HG03565 (cell line): ENCODE data around the gene GRAMD1B.

Experiments used
- ATAC-seq: cut with Tn5 transposase; IDR thresholded peaks from one replicate; pipeline ENCODE4 v1.9.1; 2021; ENCODE audit warnings: mild to moderate bottlenecking, moderate library complexity; ENCODE audit not compliant: unreplicated experiment

Gene GRAMD1B

DNA sequence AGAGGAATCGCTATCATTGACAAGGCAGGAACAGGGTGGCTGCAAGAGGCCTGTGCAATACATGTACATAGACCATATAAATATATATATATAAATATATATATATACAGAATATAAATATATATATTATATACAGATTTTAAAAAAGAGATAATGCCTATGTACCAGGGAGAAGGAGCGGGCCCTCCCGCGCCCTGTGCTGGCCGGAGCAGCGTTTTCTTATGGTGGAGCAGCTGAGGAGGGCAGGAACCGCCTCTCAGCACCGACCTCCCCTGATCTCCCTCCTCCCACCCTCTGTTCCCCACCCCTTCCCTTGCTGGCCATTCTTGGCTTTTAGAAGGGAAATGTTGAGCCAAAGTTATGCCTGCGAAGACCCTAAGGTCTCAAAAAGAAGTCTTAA is 192.5 kb downstream of the GRAMD1B start:
- ATAC-seq = no peak

DNA sequence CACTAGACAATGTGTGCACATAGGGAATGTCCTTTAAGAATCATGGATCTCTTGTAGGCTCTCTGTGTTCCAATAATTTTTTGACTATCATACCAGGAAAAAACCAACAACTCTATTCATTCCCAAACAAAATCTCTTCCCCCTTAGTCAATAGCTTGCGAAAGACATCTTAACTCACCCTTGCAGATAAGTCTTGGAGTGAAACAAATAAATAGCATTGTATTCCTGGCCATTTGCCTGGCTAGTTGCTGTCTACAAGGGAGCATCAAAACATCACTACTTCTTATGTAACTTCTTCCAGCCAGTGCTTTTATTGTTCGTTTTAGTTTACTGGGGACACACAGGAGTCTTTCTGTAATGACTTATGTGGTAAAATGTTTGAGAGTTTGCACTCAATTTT is 194.9 kb downstream of the GRAMD1B start:
- no peak for ATAC-seq

GRCh38 chr11:123628936-123629683 is 199.0 kb downstream of the GRAMD1B start:
- ATAC-seq = no peak

- ATAC-seq = no peak
Observed at GRCh38 chr11:123630126-123630608, 200.1 kb downstream of the GRAMD1B start.

- ATAC-seq = no peak
Observed at GRCh38 chr11:123640029-123640428, 210.0 kb downstream of the GRAMD1B start.

GRCh38 chr11:123640677-123641494 is 210.8 kb downstream of the GRAMD1B start:
- ATAC-seq = no peak

DNA sequence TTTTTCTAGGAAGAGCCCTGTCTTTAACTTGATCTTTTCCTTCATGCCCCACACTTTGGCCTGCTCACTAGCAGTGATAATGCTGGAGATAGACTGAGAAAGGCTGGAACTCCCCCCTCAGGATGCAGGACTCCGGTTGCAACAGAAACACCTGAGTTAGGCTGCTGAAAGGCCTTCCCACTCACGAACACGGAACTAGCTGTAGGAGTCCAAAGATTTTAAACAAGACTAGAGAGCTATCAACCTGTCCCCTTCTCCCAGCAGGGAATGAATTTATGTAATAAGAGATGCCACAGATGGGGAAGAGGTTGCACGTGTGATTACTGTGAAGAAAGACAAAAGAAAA is 211.4 kb downstream of the GRAMD1B start:
- ATAC-seq = no peak

GRCh38 chr11:123642435-123642834 is 212.4 kb downstream of the GRAMD1B start:
- ATAC-seq = no peak

- ATAC-seq = no peak
Observed at GRCh38 chr11:123645286-123645975, 215.4 kb downstream of the GRAMD1B start.

DNA sequence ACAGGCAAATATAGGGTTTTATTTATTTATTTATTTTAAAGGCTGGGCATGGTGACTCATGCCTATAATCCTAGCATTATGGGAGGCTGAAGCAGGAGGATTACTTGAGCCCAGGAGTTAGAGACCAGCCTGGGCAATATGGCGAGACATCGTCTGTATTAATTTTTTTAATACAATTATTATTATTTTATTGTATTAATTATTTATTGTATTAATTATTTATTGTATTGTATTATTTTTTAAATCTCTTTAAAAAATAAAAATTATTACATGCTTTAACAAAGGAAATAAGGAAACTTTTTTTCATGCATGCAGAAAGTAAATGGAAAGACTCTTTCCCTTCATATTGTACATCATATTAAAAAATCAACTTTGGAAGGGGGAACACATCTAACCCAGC is 220.8 kb downstream of the GRAMD1B start:
- no peak for ATAC-seq

- ATAC-seq = no peak
Observed at GRCh38 chr11:123652599-123652998, 222.5 kb downstream of the GRAMD1B start.

DNA sequence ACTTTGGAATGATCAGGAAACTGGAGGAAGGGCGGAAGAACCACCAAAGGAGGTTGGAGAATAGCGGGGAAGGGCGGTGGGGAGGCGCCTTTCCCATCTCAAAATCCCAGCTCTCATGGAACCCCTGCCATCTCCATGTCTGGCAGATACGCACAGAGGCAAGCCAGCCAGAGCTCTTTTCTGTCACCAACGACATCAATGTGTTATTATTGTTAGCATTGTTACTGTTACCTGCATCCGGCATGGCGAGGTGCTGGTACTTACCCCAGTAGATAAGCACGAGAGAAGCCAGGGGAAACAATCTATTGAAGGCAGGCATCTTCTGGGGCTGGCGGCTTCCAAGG is 223.4 kb downstream of the GRAMD1B start:
- ATAC-seq = no peak

GRCh38 chr11:123653827-123654565 is 223.9 kb downstream of the GRAMD1B start:
- no peak for ATAC-seq

GRCh38 chr11:123654566-123655081 is 224.6 kb downstream of the GRAMD1B start, which contains the start of gene SCN3B:
Gene SCN3B (minus strand): TSS chr11:123654624. CDS start chr11:123653801, 823 bp downstream.
- no peak for ATAC-seq

DNA sequence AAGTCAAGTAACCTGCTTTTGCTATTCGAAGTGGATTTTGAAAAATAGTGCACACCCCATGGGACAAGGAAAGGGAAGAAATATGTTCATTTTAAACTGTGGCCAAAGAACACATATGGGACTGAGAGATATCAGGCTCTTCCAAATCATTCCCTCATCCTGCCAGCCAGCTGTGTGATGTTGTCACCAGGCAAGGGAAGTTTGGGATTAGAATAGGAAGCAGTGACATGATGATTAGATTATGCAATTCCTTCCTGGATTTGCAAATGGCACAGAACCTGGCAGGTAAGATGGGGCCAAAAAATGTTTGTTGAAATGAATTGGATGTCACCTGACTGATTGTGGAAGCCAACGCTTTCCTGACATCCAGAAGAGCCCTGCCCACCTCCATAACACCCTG is 229.2 kb downstream of the GRAMD1B start:
- ATAC-seq = no peak

DNA sequence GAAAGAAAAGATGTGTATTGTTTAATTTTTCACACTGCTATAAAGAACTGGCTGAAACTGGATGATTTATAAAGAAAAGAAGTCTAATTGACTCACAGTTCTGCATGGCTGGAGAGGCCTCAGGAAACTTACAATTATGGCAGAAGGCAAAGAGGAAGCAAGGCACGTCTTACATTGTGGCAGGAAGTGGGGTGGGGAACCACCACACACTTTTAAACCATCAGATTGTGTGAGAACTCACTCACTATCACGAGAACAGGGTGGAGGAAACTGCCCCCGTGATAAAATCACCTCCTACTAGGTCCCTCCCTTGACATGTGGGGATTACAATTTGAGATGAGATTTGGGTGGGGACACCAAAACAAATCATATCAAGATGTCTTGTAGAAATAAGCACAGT is 229.9 kb downstream of the GRAMD1B start:
- ATAC-seq = peak; percentile 90

- no peak for ATAC-seq
Observed at GRCh38 chr11:123665306-123665705, 235.2 kb downstream of the GRAMD1B start.

DNA sequence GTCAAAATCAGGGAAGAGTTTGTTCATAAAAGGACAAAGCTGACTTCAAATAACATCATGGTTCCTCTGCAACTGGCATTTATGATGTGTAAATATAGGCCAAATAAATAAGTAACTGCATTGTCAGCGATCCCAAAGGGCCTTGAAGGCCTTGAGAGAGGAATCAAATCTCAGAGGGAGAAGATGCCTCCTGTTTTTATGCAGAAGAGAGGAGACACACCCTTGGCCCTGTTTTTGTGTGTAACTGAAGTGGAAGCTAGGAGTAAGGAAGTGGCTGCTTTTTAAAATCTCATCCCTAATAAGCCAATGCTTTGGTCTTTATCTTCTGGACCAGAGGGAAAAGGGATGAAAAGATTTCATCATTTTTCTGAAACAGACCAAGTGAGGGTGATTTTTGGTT is 240.0 kb downstream of the GRAMD1B start:
- no peak for ATAC-seq

DNA sequence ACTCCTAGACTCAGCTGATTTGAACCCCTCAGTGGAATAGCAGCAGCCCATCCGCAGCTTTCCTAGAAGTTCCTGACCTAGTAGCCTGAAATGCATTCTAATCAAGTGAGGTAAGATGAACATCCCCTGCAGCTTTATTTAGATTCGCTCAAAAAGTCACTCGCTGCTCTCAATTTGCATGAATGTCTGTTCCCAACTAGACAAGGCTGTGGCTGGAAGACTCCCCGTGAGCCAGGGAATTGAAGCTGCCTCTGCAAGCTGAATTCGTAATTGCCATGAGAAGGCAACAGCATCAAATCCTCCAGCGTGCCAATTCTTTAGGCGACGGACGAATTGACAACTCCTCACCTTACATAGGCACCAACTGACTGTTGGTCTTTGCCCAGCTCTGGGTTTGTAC is 241.5 kb downstream of the GRAMD1B start:
- ATAC-seq = no peak

GRCh38 chr11:123672568-123672967 is 242.5 kb downstream of the GRAMD1B start:
- no peak for ATAC-seq

GRCh38 chr11:123674297-123674696 is 244.2 kb downstream of the GRAMD1B start:
- no peak for ATAC-seq
